C4-2B (cell line): Measurements from ENCODE around the gene ZNF524.
"Not testable (repeated sequence)": the region's sequence is repeated elsewhere in the genome, so short reads cannot be mapped to it uniquely, and the experiment has no call there.

Experiments used
- H3K27ac ChIP-seq: fragments of 450-650 bp; 2 replicates; pipeline ENCODE4 v1.5.1; 2017
- ZFX ChIP-seq: fragments of 450-650 bp; IDR thresholded peaks from 2 replicates; pipeline ENCODE4 v1.6.1; 2017
- TF ChIP-seq, protein P1 (sequence below): fragments of 450-650 bp; conservative IDR thresholded peaks from 2 replicates; pipeline ENCODE4 v1.5.1; 2017; ENCODE audit warnings: mild to moderate bottlenecking

Gene ZNF524

GRCh38 chr19:55554741-55555152, 45.3 kb upstream of the ZNF524 start:
- H3K27ac ChIP-seq = no peak overlapping the region
- no peak for TF ChIP-seq ZFX
- TF ChIP-seq, protein P1, sequence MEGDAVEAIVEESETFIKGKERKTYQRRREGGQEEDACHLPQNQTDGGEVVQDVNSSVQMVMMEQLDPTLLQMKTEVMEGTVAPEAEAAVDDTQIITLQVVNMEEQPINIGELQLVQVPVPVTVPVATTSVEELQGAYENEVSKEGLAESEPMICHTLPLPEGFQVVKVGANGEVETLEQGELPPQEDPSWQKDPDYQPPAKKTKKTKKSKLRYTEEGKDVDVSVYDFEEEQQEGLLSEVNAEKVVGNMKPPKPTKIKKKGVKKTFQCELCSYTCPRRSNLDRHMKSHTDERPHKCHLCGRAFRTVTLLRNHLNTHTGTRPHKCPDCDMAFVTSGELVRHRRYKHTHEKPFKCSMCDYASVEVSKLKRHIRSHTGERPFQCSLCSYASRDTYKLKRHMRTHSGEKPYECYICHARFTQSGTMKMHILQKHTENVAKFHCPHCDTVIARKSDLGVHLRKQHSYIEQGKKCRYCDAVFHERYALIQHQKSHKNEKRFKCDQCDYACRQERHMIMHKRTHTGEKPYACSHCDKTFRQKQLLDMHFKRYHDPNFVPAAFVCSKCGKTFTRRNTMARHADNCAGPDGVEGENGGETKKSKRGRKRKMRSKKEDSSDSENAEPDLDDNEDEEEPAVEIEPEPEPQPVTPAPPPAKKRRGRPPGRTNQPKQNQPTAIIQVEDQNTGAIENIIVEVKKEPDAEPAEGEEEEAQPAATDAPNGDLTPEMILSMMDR = no peak

GRCh38 chr19:55559684-55560083, 40.4 kb upstream of the ZNF524 start:
- TF ChIP-seq, protein P1 = no peak
- TF ChIP-seq ZFX = no peak
- H3K27ac ChIP-seq = no peak overlapping the region

- H3K27ac ChIP-seq = no peak overlapping the region
Observed at GRCh38 chr19:55563261-55563690, 36.8 kb upstream of the ZNF524 start.

DNA sequence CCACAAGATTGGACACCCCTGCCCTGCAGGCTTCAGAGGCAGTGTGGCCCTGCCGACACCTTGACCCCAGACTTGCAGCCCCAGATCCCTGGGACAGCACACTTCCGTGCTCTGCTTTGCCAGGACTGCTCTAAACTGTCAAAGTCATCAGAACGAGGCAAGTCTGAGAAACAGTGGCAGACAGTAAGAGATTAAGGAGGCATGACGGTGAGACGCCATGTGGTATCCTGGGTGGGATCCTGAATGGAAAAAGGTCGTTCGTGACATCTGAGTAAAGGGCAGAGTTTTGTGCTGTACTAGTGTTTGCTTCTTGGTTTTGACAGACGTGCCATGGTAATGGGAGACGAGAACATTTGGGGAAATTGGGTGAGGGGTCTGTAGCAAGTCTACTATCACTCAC, 33.3 kb upstream of the ZNF524 start:
- TF ChIP-seq, protein P1 = no peak
- no peak for TF ChIP-seq ZFX
- no peak overlapping the region for H3K27ac ChIP-seq

More at GRCh38 chr19:55563261-55563690, 36.8 kb upstream of the ZNF524 start:
- TF ChIP-seq, protein P1 = no peak
- no peak for TF ChIP-seq ZFX

DNA sequence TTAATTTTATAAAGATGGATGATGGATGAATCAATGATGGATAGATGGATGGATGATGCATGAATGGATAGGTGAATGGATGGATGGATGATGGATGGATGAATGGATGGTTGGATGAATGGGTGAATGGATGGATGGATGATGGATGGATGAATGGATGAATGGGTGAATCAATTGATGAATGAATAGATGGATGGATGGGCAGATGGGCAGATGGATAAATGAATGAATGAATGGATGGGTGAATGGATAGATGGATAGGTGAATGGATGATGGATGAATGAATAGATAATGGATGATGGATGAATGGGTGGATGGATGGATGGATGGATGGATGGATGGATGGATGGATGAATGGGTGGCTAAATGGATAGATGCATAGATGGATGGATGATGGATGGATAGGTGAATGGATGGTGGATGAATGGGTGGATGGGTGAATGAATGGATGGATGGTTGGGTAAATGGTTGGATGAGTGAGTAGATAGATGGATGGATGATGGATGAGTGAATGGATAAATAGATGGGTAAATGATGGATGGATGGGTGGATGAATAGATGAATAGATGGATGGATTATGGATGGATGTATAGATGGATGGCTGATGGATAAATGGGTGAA, 32.3 kb upstream of the ZNF524 start:
- no peak for TF ChIP-seq ZFX
- TF ChIP-seq, protein P1 = no peak
- no peak overlapping the region for H3K27ac ChIP-seq

GRCh38 chr19:55569477-55569876, 30.6 kb upstream of the ZNF524 start:
- H3K27ac ChIP-seq = not testable (repeated sequence)

DNA sequence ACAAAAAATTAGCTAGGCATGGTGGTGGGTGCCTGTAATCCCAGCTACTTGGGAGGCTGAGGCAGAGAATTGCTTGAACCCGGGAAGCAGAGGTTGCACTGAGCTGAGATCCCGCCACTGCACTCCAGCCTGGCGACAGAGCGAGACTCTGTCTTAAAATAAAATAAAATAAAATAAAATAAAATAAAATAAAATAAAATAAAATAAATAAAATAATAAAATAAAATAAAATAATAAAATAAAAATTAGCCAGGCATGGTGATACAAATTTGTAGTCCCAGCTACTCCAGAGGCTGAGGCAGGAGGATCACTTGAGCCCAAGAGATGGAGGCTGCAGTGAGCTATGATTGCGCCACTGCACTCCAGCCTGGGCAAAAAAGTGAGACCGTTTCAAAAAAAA, 26.2 kb upstream of the ZNF524 start:
- not testable (repeated sequence) for H3K27ac ChIP-seq

- H3K27ac ChIP-seq = no peak overlapping the region
- TF ChIP-seq ZFX = no peak
- TF ChIP-seq, protein P1 = no peak
Observed at GRCh38 chr19:55576746-55577145, 23.3 kb upstream of the ZNF524 start.
